ENCODE data around the gene CBX6. TPM values are rescaled to one million over a fixed set of nuclear protein-coding genes. Genes with fewer than 3 reads are reported as not detected.

The CBX6 gene
- total RNA-seq, 1 donor from 2014 or later: 159 TPM

DNA sequence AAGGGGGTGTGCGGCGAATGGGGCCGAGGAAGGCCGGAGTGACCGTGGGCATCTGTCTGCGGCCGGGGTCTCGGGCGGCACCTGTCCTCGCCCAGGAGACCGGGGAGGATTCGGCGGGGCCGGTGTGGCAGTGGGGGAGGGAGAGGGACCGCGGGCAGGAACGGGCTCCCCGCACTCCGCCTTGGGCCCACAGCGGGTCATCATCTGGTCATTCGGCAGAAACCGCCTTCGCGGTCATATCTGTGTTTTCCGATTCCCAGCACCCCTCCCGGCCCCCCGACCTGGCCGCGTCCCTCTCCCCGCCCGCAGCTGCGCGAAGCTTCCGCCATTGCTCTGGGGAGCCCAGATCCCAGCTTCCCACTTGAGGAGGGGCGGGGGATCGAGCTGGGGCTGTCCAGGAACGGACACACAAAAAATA, 824 bp upstream of the CBX6 start:
- no peaks in the 10 kb centered on the region for H3K9me3 ChIP-seq
- H3K4me1 ChIP-seq: peaks cover 8 to 26% of the 10 kb centered on the region in 2 donors
- DNase-seq (ENCODE audit: low spot score in 2 of 2): peak in 1 of 2 donors; percentile 79
- H3K36me3 ChIP-seq: peaks cover 5 to 7% of the 10 kb centered on the region in 2 donors
- H3K27me3 ChIP-seq: no peaks in the 10 kb centered on the region
- peak overlapping the region; percentile 88 to 96 for H3K27ac ChIP-seq
- intact Hi-C loops (cut with DNase I): loop anchor here (1.0 to 10.0 kb wide), 5 partner anchors 8 to 444 kb away; partner anchors contain the start of genes APOBEC3B, CBX7 and RPL3
- peak overlapping the region; percentile 70 to 87 for H3K4me3 ChIP-seq
- TF ChIP-seq, protein P1, sequence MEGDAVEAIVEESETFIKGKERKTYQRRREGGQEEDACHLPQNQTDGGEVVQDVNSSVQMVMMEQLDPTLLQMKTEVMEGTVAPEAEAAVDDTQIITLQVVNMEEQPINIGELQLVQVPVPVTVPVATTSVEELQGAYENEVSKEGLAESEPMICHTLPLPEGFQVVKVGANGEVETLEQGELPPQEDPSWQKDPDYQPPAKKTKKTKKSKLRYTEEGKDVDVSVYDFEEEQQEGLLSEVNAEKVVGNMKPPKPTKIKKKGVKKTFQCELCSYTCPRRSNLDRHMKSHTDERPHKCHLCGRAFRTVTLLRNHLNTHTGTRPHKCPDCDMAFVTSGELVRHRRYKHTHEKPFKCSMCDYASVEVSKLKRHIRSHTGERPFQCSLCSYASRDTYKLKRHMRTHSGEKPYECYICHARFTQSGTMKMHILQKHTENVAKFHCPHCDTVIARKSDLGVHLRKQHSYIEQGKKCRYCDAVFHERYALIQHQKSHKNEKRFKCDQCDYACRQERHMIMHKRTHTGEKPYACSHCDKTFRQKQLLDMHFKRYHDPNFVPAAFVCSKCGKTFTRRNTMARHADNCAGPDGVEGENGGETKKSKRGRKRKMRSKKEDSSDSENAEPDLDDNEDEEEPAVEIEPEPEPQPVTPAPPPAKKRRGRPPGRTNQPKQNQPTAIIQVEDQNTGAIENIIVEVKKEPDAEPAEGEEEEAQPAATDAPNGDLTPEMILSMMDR (IDR thresholded peaks at IDR 0.05): no peak

DNA sequence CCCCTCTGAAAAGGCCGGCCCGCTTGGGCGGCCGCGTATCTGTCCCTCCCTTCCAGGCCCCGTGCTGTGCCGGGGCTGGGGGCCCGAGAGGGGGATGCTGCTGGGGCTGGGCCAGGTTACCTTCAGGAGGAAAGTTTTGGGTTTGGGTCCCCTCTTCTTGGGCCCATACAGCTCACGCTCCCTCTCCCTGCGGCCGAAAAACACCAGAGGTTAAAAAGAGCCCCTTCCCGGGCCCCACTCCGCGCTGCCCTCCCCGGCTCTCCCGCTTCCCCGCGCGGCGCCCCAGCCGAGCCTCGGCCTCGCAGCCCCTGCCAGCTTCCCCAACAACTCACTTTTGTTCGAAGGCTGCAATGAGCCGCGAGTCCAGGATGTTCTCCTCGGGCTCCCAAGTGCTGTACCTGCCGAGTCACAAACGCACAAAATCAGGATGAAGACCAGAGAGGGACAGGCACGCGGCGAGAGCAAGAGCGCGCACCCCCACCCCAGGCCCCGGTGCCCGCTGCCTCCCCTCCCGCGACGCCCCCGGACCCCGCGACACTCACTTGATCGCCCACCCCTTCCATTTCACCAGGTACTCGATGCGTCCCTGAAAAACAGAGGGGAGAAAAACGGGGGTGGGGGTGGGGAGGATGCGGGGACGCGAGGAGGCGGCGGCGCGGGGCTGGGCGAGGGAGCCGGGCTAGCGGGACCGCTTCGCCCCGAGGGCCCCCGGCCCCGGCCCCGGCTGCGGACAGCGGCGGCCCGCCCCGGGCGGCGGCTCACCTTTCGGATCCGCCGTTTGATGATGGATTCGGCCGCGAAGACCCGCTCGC, 450 bp downstream of the CBX6 start:
- H3K27me3 ChIP-seq: no peaks in the 10 kb centered on the region
- TF ChIP-seq, protein P1 (IDR thresholded peaks at IDR 0.05): no peak
- H3K4me3 ChIP-seq: peak overlapping the region; percentile 69 to 70
- peak overlapping the region; percentile 84 for H3K27ac ChIP-seq
- H3K4me1 ChIP-seq: peaks cover 8 to 35% of the 10 kb centered on the region in 2 donors
- DNase-seq (ENCODE audit: low spot score in 2 of 2): peak in 1 of 2 donors; percentile 65
- peaks cover 9 to 20% of the 10 kb centered on the region in 2 donors for H3K36me3 ChIP-seq
- no peaks in the 10 kb centered on the region for H3K9me3 ChIP-seq
- intact Hi-C loops (cut with DNase I): loop anchor here (1.0 to 10.0 kb wide), 5 partner anchors 10 to 446 kb away; partner anchors contain the start of genes APOBEC3B, CBX7 and RPL3

DNA sequence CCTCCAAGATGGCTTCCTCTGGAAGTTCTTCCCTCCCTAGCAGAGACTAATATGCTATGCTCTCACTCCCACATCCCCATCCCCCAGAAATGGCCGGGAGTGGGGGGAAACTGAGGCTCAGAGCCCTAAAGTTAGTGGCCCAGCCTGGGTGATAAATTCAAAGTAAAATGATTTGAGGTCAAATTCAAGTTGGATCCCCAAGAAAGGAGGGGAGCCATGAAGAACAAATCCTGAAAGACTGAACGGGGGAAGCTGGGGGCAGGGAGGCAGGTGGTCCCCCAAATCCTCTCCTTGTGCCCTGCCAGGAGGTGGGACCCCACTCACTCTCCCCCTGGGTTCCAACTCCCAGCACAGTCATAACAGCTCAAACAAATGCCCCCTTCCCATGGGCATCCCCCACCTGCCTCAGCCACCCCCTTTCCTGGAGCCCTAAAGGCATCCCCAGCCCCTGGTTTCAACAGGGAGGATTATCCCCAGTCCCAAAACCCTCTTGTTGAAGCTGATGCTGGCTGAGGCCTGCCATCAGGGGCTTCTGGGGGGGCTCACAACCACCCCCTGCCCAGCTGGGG, 1.1 kb downstream of the CBX6 start:
- Histone ChIP-seq H3K27me3 (no peaks in the 10 kb centered on the region), H3K4me3 (peak overlapping the region; percentile 69 to 70), H3K36me3 (peaks cover 16 to 27% of the 10 kb centered on the region in 2 donors), H3K4me1 (peaks cover 8 to 41% of the 10 kb centered on the region in 2 donors), H3K9me3 (no peaks in the 10 kb centered on the region), H3K27ac (peak overlapping the region; percentile 84)
- DNase-seq (ENCODE audit: low spot score in 2 of 2): peak in 1 of 2 donors; percentile 53
- intact Hi-C loops (cut with DNase I): loop anchor here (1.0 to 10.0 kb wide), 5 partner anchors 56 to 446 kb away; partner anchors contain the start of genes APOBEC3B and RPL3
- TF ChIP-seq, protein P1 (IDR thresholded peaks at IDR 0.05): no peak

DNA sequence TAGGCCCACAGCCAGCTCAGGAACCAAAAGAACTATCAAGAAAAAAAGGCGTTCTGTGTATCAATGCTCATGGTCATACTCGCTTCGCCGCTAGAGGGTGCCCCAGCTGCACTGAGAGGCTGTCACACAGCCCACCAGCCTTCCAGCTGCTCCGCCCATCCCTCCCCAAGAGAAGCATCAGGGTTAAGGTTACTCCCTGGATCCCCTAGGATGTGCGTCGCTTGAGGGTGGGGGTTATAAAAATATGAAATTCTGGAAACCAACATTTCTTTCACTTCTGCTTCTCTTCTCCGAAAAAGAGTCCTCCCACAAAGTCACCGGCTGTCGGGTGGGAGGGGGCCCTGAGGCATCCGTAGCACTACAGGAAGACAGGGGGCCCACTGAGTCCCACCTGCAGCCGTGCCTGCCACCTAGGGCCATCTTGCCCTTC, 1.7 kb downstream of the CBX6 start:
- DNase-seq (ENCODE audit: low spot score in 2 of 2): peak; percentile 66 to 95
- no peaks in the 10 kb centered on the region for H3K9me3 ChIP-seq
- peaks cover 8 to 46% of the 10 kb centered on the region in 2 donors for H3K4me1 ChIP-seq
- peaks cover 21 to 32% of the 10 kb centered on the region in 2 donors for H3K36me3 ChIP-seq
- peak overlapping the region; percentile 84 for H3K27ac ChIP-seq
- intact Hi-C loops (cut with DNase I): loop anchor here (1.0 to 10.0 kb wide), 5 partner anchors 57 to 447 kb away; partner anchors contain the start of genes APOBEC3B and RPL3
- H3K27me3 ChIP-seq: no peaks in the 10 kb centered on the region
- H3K4me3 ChIP-seq: peak overlapping the region; percentile 69 to 70
- TF ChIP-seq, protein P1 (IDR thresholded peaks at IDR 0.05): peak; percentile 84 to 95 (median 91)

DNA sequence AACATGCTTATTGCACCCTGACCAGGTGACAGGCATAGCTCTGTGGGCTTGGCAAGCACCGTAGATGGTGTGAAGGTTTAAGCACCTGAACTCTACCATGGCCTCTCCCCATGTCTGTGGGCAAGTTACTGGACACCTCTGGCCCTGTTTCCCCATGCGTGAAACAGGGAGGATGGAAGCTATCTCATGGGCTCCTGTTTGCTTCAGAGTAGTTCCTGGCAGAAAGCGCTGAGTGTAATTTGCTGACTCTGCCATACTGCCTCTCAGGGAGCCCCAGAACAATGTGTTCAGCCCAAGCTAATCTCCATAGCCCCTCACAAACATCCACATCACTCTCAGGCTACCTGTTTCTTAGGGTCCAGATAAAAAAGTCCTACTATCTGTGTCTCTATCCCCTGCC, 2.4 kb downstream of the CBX6 start:
- Histone ChIP-seq H3K4me1 (peaks cover 13 to 53% of the 10 kb centered on the region in 2 donors), H3K9me3 (no peaks in the 10 kb centered on the region), H3K36me3 (peaks cover 21 to 38% of the 10 kb centered on the region in 2 donors), H3K27me3 (no peaks in the 10 kb centered on the region), H3K27ac (no peak overlapping the region), H3K4me3 (no peak overlapping the region)
- intact Hi-C loops (cut with DNase I): loop anchor here (1.0 to 10.0 kb wide), 5 partner anchors 58 to 448 kb away; partner anchors contain the start of genes APOBEC3B and RPL3
- peak in 1 of 2 donors; percentile 58 for DNase-seq (ENCODE audit: low spot score in 2 of 2)
- TF ChIP-seq, protein P1 (IDR thresholded peaks at IDR 0.05): no peak
